Esophagus muscularis mucosa (tissue), 4 donors: ENCODE measurements around the gene REXO4.

Experiments used
- EP300 ChIP-seq: sonication (generic); formaldehyde crosslinking; IDR thresholded peaks from one replicate; pipeline ENCODE4 v1.6.1; 2017; ENCODE audit warnings: antibody characterized with exemption
- POLR2A ChIP-seq: fragments of 450-650 bp; IDR thresholded peaks from one replicate; pipeline ENCODE4 v1.6.1; 2017; ENCODE audit warnings: antibody characterized with exemption, moderate library complexity, mild to moderate bottlenecking, low read depth
- TF ChIP-seq, protein P1 (sequence below), 3 experiments: fragments of 200-600 bp in 2 of 3; fragments of 450-650 bp in 1 of 3; sonication (generic) in 2 of 3; IDR thresholded peaks; one replicate each; pipeline ENCODE4 v1.5.1; 2017 to 2019; ENCODE audit warnings: antibody characterized with exemption in 3 of 3, mild to moderate bottlenecking in 2 of 3, moderate library complexity in 1 of 3

DNA sequence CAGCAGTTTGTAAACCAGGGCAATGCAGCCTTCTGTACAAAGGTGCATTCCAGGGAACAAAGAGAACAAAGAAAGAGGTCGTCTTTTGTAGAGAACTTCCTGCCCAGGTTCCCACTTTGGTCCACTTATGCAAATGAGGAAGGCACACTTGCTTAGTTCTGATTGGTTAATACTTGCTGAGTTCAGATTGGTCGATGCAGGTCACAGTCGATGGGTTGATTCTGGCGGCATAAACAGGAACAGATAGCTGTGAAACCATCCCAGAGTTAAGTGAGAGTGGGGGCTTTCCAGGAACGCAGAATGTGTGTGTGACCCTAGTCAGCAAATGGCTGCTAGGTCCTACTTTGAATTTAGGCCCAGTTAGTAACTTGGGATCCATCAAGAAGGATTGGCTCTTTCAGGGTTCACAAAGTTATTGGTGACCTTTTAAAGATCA, 2.6 kb upstream of the REXO4 start:
- TF ChIP-seq, protein P1, sequence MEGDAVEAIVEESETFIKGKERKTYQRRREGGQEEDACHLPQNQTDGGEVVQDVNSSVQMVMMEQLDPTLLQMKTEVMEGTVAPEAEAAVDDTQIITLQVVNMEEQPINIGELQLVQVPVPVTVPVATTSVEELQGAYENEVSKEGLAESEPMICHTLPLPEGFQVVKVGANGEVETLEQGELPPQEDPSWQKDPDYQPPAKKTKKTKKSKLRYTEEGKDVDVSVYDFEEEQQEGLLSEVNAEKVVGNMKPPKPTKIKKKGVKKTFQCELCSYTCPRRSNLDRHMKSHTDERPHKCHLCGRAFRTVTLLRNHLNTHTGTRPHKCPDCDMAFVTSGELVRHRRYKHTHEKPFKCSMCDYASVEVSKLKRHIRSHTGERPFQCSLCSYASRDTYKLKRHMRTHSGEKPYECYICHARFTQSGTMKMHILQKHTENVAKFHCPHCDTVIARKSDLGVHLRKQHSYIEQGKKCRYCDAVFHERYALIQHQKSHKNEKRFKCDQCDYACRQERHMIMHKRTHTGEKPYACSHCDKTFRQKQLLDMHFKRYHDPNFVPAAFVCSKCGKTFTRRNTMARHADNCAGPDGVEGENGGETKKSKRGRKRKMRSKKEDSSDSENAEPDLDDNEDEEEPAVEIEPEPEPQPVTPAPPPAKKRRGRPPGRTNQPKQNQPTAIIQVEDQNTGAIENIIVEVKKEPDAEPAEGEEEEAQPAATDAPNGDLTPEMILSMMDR (IDR thresholded peaks at IDR 0.05): no peak
- no peak for TF ChIP-seq POLR2A
- no peak for TF ChIP-seq EP300
